ENCODE measurements around the gene DNAAF8. TPM values are rescaled to one million over a fixed set of nuclear protein-coding genes. Genes with fewer than 3 reads are reported as not detected.
A peak's percentile ranks its signal among the peaks of the same experiment; 100 is the strongest.

The DNAAF8 gene
- total and polyA plus RNA-seq, 8 donors = 0.23 to 1.0 (median 0.58) TPM

DNA sequence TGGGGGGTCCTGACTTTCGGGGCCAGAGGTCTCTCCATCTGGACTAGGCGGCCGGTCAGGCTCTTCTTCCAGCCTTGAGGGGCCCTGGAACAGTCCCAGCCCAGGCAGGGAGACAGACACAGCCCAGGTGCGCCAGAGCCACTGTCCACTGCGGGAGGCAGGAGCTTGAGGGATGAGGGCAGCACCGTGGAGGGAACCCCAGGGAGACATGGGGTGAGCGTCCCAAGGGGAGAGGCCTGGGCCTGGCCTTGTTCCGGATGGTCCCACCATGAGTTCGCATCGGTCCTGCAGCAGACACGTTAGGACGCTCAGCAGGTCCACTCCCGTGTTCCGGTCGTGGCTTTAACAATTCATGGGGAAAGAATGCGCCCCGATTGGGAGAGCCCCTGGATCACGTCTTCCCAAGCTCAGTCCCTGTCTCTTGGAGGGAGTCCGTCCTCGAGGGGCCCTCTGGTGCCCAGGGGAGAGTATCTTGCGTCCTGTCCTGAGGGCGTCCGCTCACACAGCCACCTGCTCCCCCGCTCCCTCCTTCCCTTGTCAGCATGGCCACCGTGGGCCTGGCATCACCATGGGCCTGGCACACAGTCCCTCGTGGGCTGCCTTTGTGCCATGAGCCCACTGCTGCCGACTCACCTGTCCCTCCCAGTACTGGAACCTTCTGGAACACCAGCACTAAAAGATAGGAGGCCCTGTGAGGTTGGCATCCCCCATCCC is 47.7 kb upstream of the DNAAF8 start:
- intact Hi-C loops (cut with DNase I) = no loop called here
- ATAC-seq = no peak
- WGBS, 2 donors = 93% methylated on average over 26 to 27 of the region's 27 CpGs

DNA sequence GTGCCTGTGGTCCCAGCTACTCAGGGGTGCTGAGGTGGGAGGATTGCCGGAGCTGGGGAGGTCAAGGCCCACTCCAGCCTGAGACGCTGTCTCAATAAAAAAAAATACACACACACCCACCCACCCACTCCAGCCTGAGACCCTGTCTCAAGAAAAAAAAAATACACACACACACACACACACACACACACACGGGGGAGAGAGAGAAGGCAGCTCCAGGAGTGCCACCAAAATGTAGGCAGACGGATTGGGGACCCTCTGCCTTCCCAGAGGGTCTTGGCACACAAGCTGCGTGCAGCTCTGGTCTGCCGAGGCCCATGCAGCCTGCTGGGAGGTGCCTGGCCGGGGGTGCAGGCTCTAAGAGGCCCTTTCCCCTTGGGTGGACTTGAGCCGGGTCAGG is 46.9 kb upstream of the DNAAF8 start:
- Histone ChIP-seq H3K27ac (no peak overlapping the region), H3K27me3 (no peaks in the 10 kb centered on the region), H3K4me3 (no peak overlapping the region), H3K36me3 (peaks cover 0 to 20% (median 10%) of the 10 kb centered on the region in 3 donors), H3K4me1 (peaks cover 0 to 2% (median 0%) of the 10 kb centered on the region in 3 donors), H3K9me3 (no peaks in the 10 kb centered on the region)
- ATAC-seq (no peak), DNase-seq (peak in 1 of 6 donors; percentile 25), FAIRE-seq (no peak)
- intact Hi-C loops (cut with DNase I) = no loop called here
- WGBS, 2 donors = 82 to 87% methylated on average over 8 of the region's 8 CpGs
- TF ChIP-seq, protein P1, sequence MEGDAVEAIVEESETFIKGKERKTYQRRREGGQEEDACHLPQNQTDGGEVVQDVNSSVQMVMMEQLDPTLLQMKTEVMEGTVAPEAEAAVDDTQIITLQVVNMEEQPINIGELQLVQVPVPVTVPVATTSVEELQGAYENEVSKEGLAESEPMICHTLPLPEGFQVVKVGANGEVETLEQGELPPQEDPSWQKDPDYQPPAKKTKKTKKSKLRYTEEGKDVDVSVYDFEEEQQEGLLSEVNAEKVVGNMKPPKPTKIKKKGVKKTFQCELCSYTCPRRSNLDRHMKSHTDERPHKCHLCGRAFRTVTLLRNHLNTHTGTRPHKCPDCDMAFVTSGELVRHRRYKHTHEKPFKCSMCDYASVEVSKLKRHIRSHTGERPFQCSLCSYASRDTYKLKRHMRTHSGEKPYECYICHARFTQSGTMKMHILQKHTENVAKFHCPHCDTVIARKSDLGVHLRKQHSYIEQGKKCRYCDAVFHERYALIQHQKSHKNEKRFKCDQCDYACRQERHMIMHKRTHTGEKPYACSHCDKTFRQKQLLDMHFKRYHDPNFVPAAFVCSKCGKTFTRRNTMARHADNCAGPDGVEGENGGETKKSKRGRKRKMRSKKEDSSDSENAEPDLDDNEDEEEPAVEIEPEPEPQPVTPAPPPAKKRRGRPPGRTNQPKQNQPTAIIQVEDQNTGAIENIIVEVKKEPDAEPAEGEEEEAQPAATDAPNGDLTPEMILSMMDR (IDR thresholded peaks at IDR 0.05) = no peak

More for the DNA sequence above, 47.7 kb upstream of the DNAAF8 start:
- Histone ChIP-seq H3K27ac (no peak overlapping the region), H3K4me1 (no peaks in the 10 kb centered on the region), H3K27me3 (no peaks in the 10 kb centered on the region), H3K36me3 (peaks cover 0 to 27% (median 10%) of the 10 kb centered on the region in 3 donors), H3K9me3 (no peaks in the 10 kb centered on the region), H3K4me3 (no peak overlapping the region)
- FAIRE-seq = no peak
- TF ChIP-seq, protein P1 (IDR thresholded peaks at IDR 0.05) = no peak
- DNase-seq = peak in 3 of 6 donors; percentile 35 to 59 (median 50)

DNA sequence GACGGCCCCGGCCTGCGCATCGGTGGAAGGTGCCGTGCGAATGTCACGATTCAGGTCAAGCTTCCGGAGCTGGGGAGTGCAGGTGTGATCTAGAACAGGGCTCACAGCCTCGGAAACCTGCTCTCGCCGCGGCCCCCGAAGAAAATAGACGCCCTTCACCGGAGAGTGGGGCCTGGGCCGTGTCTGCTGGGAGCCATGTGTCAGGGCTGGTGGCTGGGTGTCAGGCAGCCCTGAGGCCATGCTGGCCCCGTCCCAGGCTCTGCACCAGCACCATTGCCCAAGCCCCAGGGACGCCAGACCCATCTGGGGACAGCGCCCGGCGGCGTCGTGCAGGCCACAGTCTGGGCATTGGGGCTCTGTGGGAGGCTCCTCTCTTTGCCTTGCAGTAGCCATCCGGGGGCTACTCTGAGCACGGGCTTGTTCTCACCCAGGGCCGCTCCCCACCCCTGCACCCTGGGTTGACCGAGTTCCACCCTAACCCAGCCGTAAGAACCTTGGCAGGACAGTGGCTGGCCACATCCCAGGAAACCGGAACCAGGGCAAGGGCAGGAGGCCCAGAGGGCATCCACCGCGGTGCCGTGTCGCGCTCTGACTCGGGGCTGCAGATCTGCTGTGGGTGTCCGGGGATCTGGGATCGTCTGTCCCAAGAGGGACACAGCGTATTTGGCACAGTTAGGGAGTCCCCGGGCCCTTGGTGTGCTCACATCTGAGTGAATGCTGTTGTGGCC is 46.2 kb upstream of the DNAAF8 start:
- FAIRE-seq (no peak), DNase-seq (peak in 2 of 6 donors; percentile 33 to 53), ATAC-seq (no peak)
- Histone ChIP-seq H3K27me3 (no peaks in the 10 kb centered on the region), H3K27ac (no peak overlapping the region), H3K4me1 (peaks cover 0 to 7% (median 0%) of the 10 kb centered on the region in 3 donors), H3K36me3 (peaks cover 0 to 14% (median 10%) of the 10 kb centered on the region in 3 donors), H3K4me3 (no peak overlapping the region), H3K9me3 (no peaks in the 10 kb centered on the region)
- intact Hi-C loops (cut with DNase I) = no loop called here
- 92% methylated on average over 37 to 39 of the region's 39 CpGs for WGBS, 2 donors
- TF ChIP-seq, protein P1 (IDR thresholded peaks at IDR 0.05) = no peak

DNA sequence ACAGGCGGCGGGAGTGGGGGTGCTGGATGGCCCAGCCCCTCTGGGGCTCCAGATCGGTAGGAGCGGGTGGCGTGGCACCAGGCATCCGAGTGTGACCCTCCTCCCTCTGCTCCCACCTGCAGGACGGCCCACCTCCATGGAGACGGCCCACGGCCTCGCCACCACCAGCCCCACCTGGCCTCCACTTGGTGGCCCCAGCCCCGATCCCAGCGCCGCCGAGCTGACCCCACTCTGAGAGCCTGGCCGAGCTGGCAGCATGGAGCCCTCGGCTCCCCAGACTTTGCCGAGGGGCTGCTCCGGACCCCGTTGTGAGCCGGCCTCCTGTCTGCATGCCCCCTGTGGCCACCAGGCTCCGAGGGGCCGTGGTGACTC is 45.7 kb upstream of the DNAAF8 start:
- intact Hi-C loops (cut with DNase I) = no loop called here
- ATAC-seq = no peak
- Histone ChIP-seq H3K4me3 (no peak overlapping the region), H3K27me3 (no peaks in the 10 kb centered on the region), H3K4me1 (peaks cover 0 to 7% (median 0%) of the 10 kb centered on the region in 3 donors), H3K27ac (no peak overlapping the region), H3K36me3 (peaks cover 0 to 10% (median 9%) of the 10 kb centered on the region in 3 donors), H3K9me3 (no peaks in the 10 kb centered on the region)
- TF ChIP-seq, protein P1 (IDR thresholded peaks at IDR 0.05) = no peak
- peak in 2 of 6 donors; percentile 57 to 72 for DNase-seq
- 93 to 97% methylated on average over 21 to 22 of the region's 22 CpGs for WGBS, 2 donors
- no peak for FAIRE-seq

Data from pancreas (tissue), 10 donors.